Suprapubic skin (tissue), 4 donors: ENCODE results near the gene PLA2G2D. TPM values are rescaled to one million over a fixed set of nuclear protein-coding genes. Genes with fewer than 3 reads are reported as not detected.

ENCODE experiments used
- DNase-seq, 2 donors: peaks; one replicate each; pipeline ENCODE4 v3.0.0-alpha.2; 2019; ENCODE audit warnings: low spot score in 2 of 2
- H3K27ac ChIP-seq: fragments of 200-600 bp; sonication (generic); one replicate; pipeline ENCODE4 v1.5.1; 2019
- H3K27me3 ChIP-seq: fragments of 200-600 bp; sonication (generic); one replicate; pipeline ENCODE4 v1.5.1; 2019
- H3K36me3 ChIP-seq: fragments of 200-600 bp; sonication (generic); one replicate; pipeline ENCODE4 v1.5.1; 2019
- H3K4me1 ChIP-seq: fragments of 200-600 bp; sonication (generic); one replicate; pipeline ENCODE4 v1.5.1; 2019
- H3K4me3 ChIP-seq: fragments of 200-600 bp; sonication (generic); one replicate; pipeline ENCODE4 v1.5.1; 2019; ENCODE audit warnings: mild to moderate bottlenecking
- H3K9me3 ChIP-seq: fragments of 200-600 bp; sonication (generic); one replicate; pipeline ENCODE4 v1.5.1; 2019
- CTCF ChIP-seq, 2 donors: fragments of 200-600 bp in 1 of 2; fragments of 450-650 bp in 1 of 2; sonication (generic) in 1 of 2; IDR thresholded peaks; one replicate each; pipeline ENCODE4 v1.5.1; 2016 to 2019; ENCODE audit warnings: antibody characterized with exemption in 2 of 2, mild to moderate bottlenecking in 1 of 2, moderate library complexity in 1 of 2
- EP300 ChIP-seq: sonication (generic); formaldehyde crosslinking; IDR thresholded peaks from one replicate; pipeline ENCODE4 v1.6.1; 2017; ENCODE audit warnings: antibody characterized with exemption
- POLR2A ChIP-seq, 2 donors: fragments of 450-650 bp; IDR thresholded peaks; one replicate each; pipeline ENCODE4 v1.6.1; 2017; ENCODE audit warnings: antibody characterized with exemption in 2 of 2, mild to moderate bottlenecking in 2 of 2, moderate library complexity in 2 of 2
- POLR2AphosphoS5 ChIP-seq, 3 donors: sonication (generic); formaldehyde crosslinking; IDR thresholded peaks; one replicate each; pipeline ENCODE4 v1.6.1; 2017; ENCODE audit warnings: antibody characterized with exemption in 3 of 3
- WGBS: methylation state at CpG from one replicate; pipeline ENCODE4 v1.1.5; 2018; 5-methylcytosine and 5-hydroxymethylcytosine counted together
- total RNA-seq, 4 donors: library from RNA; depleted of rRNA; stranded (reverse); fragments of >200 nt; gene quantifications; one replicate each; pipeline ENCODE4 v1.1.0, GENCODE V29; 2016

The PLA2G2D gene
- total RNA-seq, 4 donors from 2014 or later = not detected

- no peaks in the 10 kb centered on the region for H3K36me3 ChIP-seq
- H3K4me3 ChIP-seq = no peak overlapping the region
- TF ChIP-seq EP300 = no peak
- TF ChIP-seq POLR2AphosphoS5 (IDR thresholded peaks at IDR 0.05) = no peak
- TF ChIP-seq CTCF (IDR thresholded peaks at IDR 0.05) = no peak
- no peak for TF ChIP-seq POLR2A (IDR thresholded peaks at IDR 0.05)
- no peak overlapping the region for H3K27ac ChIP-seq
- no peaks in the 10 kb centered on the region for H3K4me1 ChIP-seq
- 54% methylated on average over 8 of the region's 8 CpGs for WGBS
- H3K27me3 ChIP-seq = peaks cover 8% of the 10 kb centered on the region
- no peaks in the 10 kb centered on the region for H3K9me3 ChIP-seq
- peak in 1 of 2 donors; percentile 45 for DNase-seq
Observed at GRCh38 chr1:20079661-20080305, 39.6 kb downstream of the PLA2G2D start.

GRCh38 chr1:20078711-20079110 lies 40.6 kb downstream of the PLA2G2D start:
- Histone ChIP-seq H3K27ac (no peak overlapping the region), H3K9me3 (no peaks in the 10 kb centered on the region), H3K4me1 (no peaks in the 10 kb centered on the region), H3K4me3 (no peak overlapping the region), H3K27me3 (peaks cover 8% of the 10 kb centered on the region), H3K36me3 (no peaks in the 10 kb centered on the region)
- DNase-seq = peak in 1 of 2 donors; percentile 53
- WGBS = 87% methylated on average over 5 of the region's 5 CpGs
- no peak for TF ChIP-seq EP300
- TF ChIP-seq POLR2AphosphoS5 (IDR thresholded peaks at IDR 0.05) = no peak
- no peak for TF ChIP-seq POLR2A (IDR thresholded peaks at IDR 0.05)
- TF ChIP-seq CTCF (IDR thresholded peaks at IDR 0.05) = no peak

GRCh38 chr1:20078171-20078651 lies 41.1 kb downstream of the PLA2G2D start:
- Histone ChIP-seq H3K27ac (no peak overlapping the region), H3K36me3 (no peaks in the 10 kb centered on the region), H3K4me3 (no peak overlapping the region), H3K27me3 (peaks cover 8% of the 10 kb centered on the region), H3K9me3 (no peaks in the 10 kb centered on the region), H3K4me1 (no peaks in the 10 kb centered on the region)
- 69% methylated on average over 8 of the region's 8 CpGs for WGBS
- peak in 1 of 2 donors; percentile 23 for DNase-seq
- no peak for TF ChIP-seq EP300
- TF ChIP-seq POLR2A (IDR thresholded peaks at IDR 0.05) = no peak
- TF ChIP-seq POLR2AphosphoS5 (IDR thresholded peaks at IDR 0.05) = no peak
- no peak for TF ChIP-seq CTCF (IDR thresholded peaks at IDR 0.05)

- Histone ChIP-seq H3K9me3 (no peaks in the 10 kb centered on the region), H3K4me1 (no peaks in the 10 kb centered on the region), H3K27ac (no peak overlapping the region), H3K27me3 (peaks cover 8% of the 10 kb centered on the region), H3K36me3 (no peaks in the 10 kb centered on the region), H3K4me3 (no peak overlapping the region)
- WGBS = 80% methylated on average over 5 of the region's 5 CpGs
- no peak for TF ChIP-seq CTCF (IDR thresholded peaks at IDR 0.05)
- TF ChIP-seq POLR2AphosphoS5 (IDR thresholded peaks at IDR 0.05) = no peak
- TF ChIP-seq POLR2A (IDR thresholded peaks at IDR 0.05) = no peak
- TF ChIP-seq EP300 = no peak
- DNase-seq = peak in 1 of 2 donors; percentile 23
Observed at GRCh38 chr1:20076710-20077461, 42.5 kb downstream of the PLA2G2D start.

GRCh38 chr1:20076223-20076622 lies 43.1 kb downstream of the PLA2G2D start:
- Histone ChIP-seq H3K27ac (no peak overlapping the region), H3K36me3 (no peaks in the 10 kb centered on the region), H3K4me1 (no peaks in the 10 kb centered on the region), H3K4me3 (no peak overlapping the region), H3K9me3 (no peaks in the 10 kb centered on the region), H3K27me3 (peaks cover 8% of the 10 kb centered on the region)
- DNase-seq = no peak
- WGBS = 57% methylated on average over 5 of the region's 5 CpGs
- no peak for TF ChIP-seq EP300
- TF ChIP-seq POLR2AphosphoS5 (IDR thresholded peaks at IDR 0.05) = no peak
- TF ChIP-seq POLR2A (IDR thresholded peaks at IDR 0.05) = no peak
- TF ChIP-seq CTCF (IDR thresholded peaks at IDR 0.05) = no peak
